Activated T-cell treated with anti-CD3 and anti-CD28 coated beads, Interleukin-2, amount 50 U/mL, for 24 hours (primary cell): ENCODE measurements around the gene FAM181B.
"Not testable (repeated sequence)": the region's sequence is repeated elsewhere in the genome, so short reads cannot be mapped to it uniquely, and the experiment has no call there.

Source experiments
- DNase-seq: peaks from one replicate; pipeline ENCODE4 v3.0.0-alpha.2; 2020
- H3K27ac Mint-ChIP-seq: 2 replicates; pipeline ENCODE4 v1.8.0; 2020; ENCODE audit warnings: mild to moderate bottlenecking, mixed read lengths
- H3K27me3 Mint-ChIP-seq: 2 replicates; pipeline ENCODE4 v1.8.0; 2020; ENCODE audit warnings: mixed read lengths
- H3K36me3 Mint-ChIP-seq: 2 replicates; pipeline ENCODE4 v1.8.0; 2020; ENCODE audit warnings: low read depth, mixed read lengths
- H3K4me1 Mint-ChIP-seq: 2 replicates; pipeline ENCODE4 v1.8.0; 2020; ENCODE audit warnings: low read depth, mixed read lengths
- H3K4me3 Mint-ChIP-seq: 2 replicates; pipeline ENCODE4 v1.8.0; 2020; ENCODE audit warnings: mild to moderate bottlenecking, moderate library complexity, mixed read lengths
- H3K9me3 Mint-ChIP-seq: 2 replicates; pipeline ENCODE4 v1.8.0; 2020; ENCODE audit warnings: mixed read lengths

The FAM181B gene

GRCh38 chr11:82719361-82720105, 14.1 kb downstream of the FAM181B start:
- no peak overlapping the region for H3K27ac Mint-ChIP-seq

GRCh38 chr11:82718821-82719220, 14.8 kb downstream of the FAM181B start:
- H3K4me1 Mint-ChIP-seq = peaks cover 1% of the 10 kb centered on the region
- no peak overlapping the region for H3K27ac Mint-ChIP-seq
- DNase-seq = no peak
- no peaks in the 10 kb centered on the region for H3K27me3 Mint-ChIP-seq
- no peaks in the 10 kb centered on the region for H3K36me3 Mint-ChIP-seq
- no peak overlapping the region for H3K4me3 Mint-ChIP-seq
- no peaks in the 10 kb centered on the region for H3K9me3 Mint-ChIP-seq

More at GRCh38 chr11:82719361-82720105, 14.1 kb downstream of the FAM181B start:
- Mint-ChIP-seq H3K36me3 (no peaks in the 10 kb centered on the region), H3K4me1 (peaks cover 1% of the 10 kb centered on the region), H3K27me3 (no peaks in the 10 kb centered on the region), H3K4me3 (no peak overlapping the region), H3K9me3 (no peaks in the 10 kb centered on the region)
- DNase-seq = no peak

GRCh38 chr11:82718307-82718706, 15.4 kb downstream of the FAM181B start:
- Mint-ChIP-seq H3K27ac (no peak overlapping the region), H3K27me3 (no peaks in the 10 kb centered on the region), H3K4me1 (peaks cover 1% of the 10 kb centered on the region), H3K4me3 (no peak overlapping the region), H3K36me3 (no peaks in the 10 kb centered on the region), H3K9me3 (no peaks in the 10 kb centered on the region)
- DNase-seq = no peak

GRCh38 chr11:82714346-82715174, 19.1 kb downstream of the FAM181B start:
- Mint-ChIP-seq H3K4me1 (peaks cover 1% of the 10 kb centered on the region), H3K36me3 (no peaks in the 10 kb centered on the region), H3K27ac (no peak overlapping the region), H3K4me3 (no peak overlapping the region), H3K27me3 (no peaks in the 10 kb centered on the region), H3K9me3 (no peaks in the 10 kb centered on the region)
- no peak for DNase-seq

GRCh38 chr11:82711648-82712047, 22.0 kb downstream of the FAM181B start:
- H3K36me3 Mint-ChIP-seq = no peaks in the 10 kb centered on the region
- H3K9me3 Mint-ChIP-seq = no peaks in the 10 kb centered on the region
- no peaks in the 10 kb centered on the region for H3K4me1 Mint-ChIP-seq
- no peak overlapping the region for H3K4me3 Mint-ChIP-seq
- DNase-seq = no peak
- no peaks in the 10 kb centered on the region for H3K27me3 Mint-ChIP-seq
- H3K27ac Mint-ChIP-seq = no peak overlapping the region

GRCh38 chr11:82703796-82704195, 29.9 kb downstream of the FAM181B start:
- H3K4me3 Mint-ChIP-seq = no peak overlapping the region
- DNase-seq = no peak
- peaks cover 9% of the 10 kb centered on the region for H3K27me3 Mint-ChIP-seq
- H3K36me3 Mint-ChIP-seq = no peaks in the 10 kb centered on the region
- no peaks in the 10 kb centered on the region for H3K4me1 Mint-ChIP-seq
- H3K9me3 Mint-ChIP-seq = no peaks in the 10 kb centered on the region
- no peak overlapping the region for H3K27ac Mint-ChIP-seq

GRCh38 chr11:82703226-82703625, 30.4 kb downstream of the FAM181B start:
- no peak for DNase-seq
- no peaks in the 10 kb centered on the region for H3K9me3 Mint-ChIP-seq
- H3K27ac Mint-ChIP-seq = no peak overlapping the region
- no peaks in the 10 kb centered on the region for H3K36me3 Mint-ChIP-seq
- H3K4me1 Mint-ChIP-seq = no peaks in the 10 kb centered on the region
- H3K27me3 Mint-ChIP-seq = peaks cover 9% of the 10 kb centered on the region
- no peak overlapping the region for H3K4me3 Mint-ChIP-seq

- no peak for DNase-seq
- no peaks in the 10 kb centered on the region for H3K4me1 Mint-ChIP-seq
- H3K4me3 Mint-ChIP-seq = no peak overlapping the region
- no peaks in the 10 kb centered on the region for H3K9me3 Mint-ChIP-seq
- peaks cover 9% of the 10 kb centered on the region for H3K27me3 Mint-ChIP-seq
- no peak overlapping the region for H3K27ac Mint-ChIP-seq
- H3K36me3 Mint-ChIP-seq = no peaks in the 10 kb centered on the region
Observed at GRCh38 chr11:82701847-82702520, 31.7 kb downstream of the FAM181B start.

- H3K27me3 Mint-ChIP-seq = peaks cover 5% of the 10 kb centered on the region
- no peaks in the 10 kb centered on the region for H3K36me3 Mint-ChIP-seq
- no peak for DNase-seq
- H3K9me3 Mint-ChIP-seq = no peaks in the 10 kb centered on the region
- no peak overlapping the region for H3K4me3 Mint-ChIP-seq
- no peak overlapping the region for H3K27ac Mint-ChIP-seq
- no peaks in the 10 kb centered on the region for H3K4me1 Mint-ChIP-seq
Observed at GRCh38 chr11:82698576-82699352, 34.9 kb downstream of the FAM181B start.

GRCh38 chr11:82692981-82693380, 40.7 kb downstream of the FAM181B start:
- H3K27ac Mint-ChIP-seq = no peak overlapping the region
- no peak for DNase-seq
- no peaks in the 10 kb centered on the region for H3K4me1 Mint-ChIP-seq
- no peaks in the 10 kb centered on the region for H3K36me3 Mint-ChIP-seq
- H3K9me3 Mint-ChIP-seq = no peaks in the 10 kb centered on the region
- H3K4me3 Mint-ChIP-seq = no peak overlapping the region
- no peaks in the 10 kb centered on the region for H3K27me3 Mint-ChIP-seq

- not testable (repeated sequence) for H3K27me3 Mint-ChIP-seq, H3K4me1 Mint-ChIP-seq, H3K9me3 Mint-ChIP-seq, DNase-seq, H3K4me3 Mint-ChIP-seq, H3K36me3 Mint-ChIP-seq, H3K27ac Mint-ChIP-seq
Observed at GRCh38 chr11:82689347-82689746, 44.3 kb downstream of the FAM181B start.

- no peak overlapping the region for H3K4me3 Mint-ChIP-seq
- H3K27me3 Mint-ChIP-seq = peaks cover 22% of the 10 kb centered on the region
Observed at GRCh38 chr11:82686211-82686610, 47.5 kb downstream of the FAM181B start.

GRCh38 chr11:82683029-82683428, 50.6 kb downstream of the FAM181B start:
- no peaks in the 10 kb centered on the region for H3K9me3 Mint-ChIP-seq
- no peak overlapping the region for H3K4me3 Mint-ChIP-seq
- H3K4me1 Mint-ChIP-seq = no peaks in the 10 kb centered on the region
- no peaks in the 10 kb centered on the region for H3K36me3 Mint-ChIP-seq
- no peak overlapping the region for H3K27ac Mint-ChIP-seq
- peaks cover 22% of the 10 kb centered on the region for H3K27me3 Mint-ChIP-seq
- no peak for DNase-seq

More at GRCh38 chr11:82686211-82686610, 47.5 kb downstream of the FAM181B start:
- Mint-ChIP-seq H3K27ac (no peak overlapping the region), H3K9me3 (no peaks in the 10 kb centered on the region), H3K4me1 (no peaks in the 10 kb centered on the region), H3K36me3 (no peaks in the 10 kb centered on the region)
- DNase-seq = no peak
